Upper lobe of left lung (tissue), 6 donors: ENCODE measurements around the gene HSPG2. TPM values are rescaled to one million over a fixed set of nuclear protein-coding genes. Genes with fewer than 3 reads are reported as not detected.

ENCODE experiments used
- ATAC-seq, 2 donors: fragments of 200-7000 bp; cut with Tn5 transposase; one replicate each; pipeline ENCODE4 v1.9.1; 2022; ENCODE audit warnings: mild to moderate bottlenecking in 2 of 2, moderate library complexity in 2 of 2; ENCODE audit not compliant: low FRiP score in 2 of 2
- DNase-seq, 2 donors: peaks; one replicate each; pipeline ENCODE4 v3.0.0-alpha.2; 2019 to 2020
- H3K27ac ChIP-seq, 4 donors: fragments of 200-600 bp; sonication (generic); one replicate each; pipeline ENCODE4 v1.5.1; 2016 to 2019
- H3K27me3 ChIP-seq, 4 donors: fragments of 200-600 bp; sonication (generic); one replicate each; pipeline ENCODE4 v1.5.1; 2017 to 2019
- H3K36me3 ChIP-seq, 4 donors: fragments of 200-600 bp; sonication (generic); one replicate each; pipeline ENCODE4 v1.5.1; 2016 to 2019
- H3K4me1 ChIP-seq, 4 donors: fragments of 200-600 bp; sonication (generic); one replicate each; pipeline ENCODE4 v1.5.1; 2018 to 2019
- H3K4me3 ChIP-seq, 4 donors: fragments of 200-600 bp; sonication (generic); one replicate each; pipeline ENCODE4 v1.5.1; 2017 to 2019; ENCODE audit warnings: mild to moderate bottlenecking in 2 of 4, moderate library complexity in 1 of 4
- H3K9me3 ChIP-seq, 4 donors: fragments of 200-600 bp; sonication (generic); one replicate each; pipeline ENCODE4 v1.5.1; 2018 to 2019
- CTCF ChIP-seq, 6 experiments: fragments of 450-650 bp in 4 of 6; fragments of 200-600 bp in 2 of 6; sonication (generic) in 2 of 6; IDR thresholded peaks; one replicate each; pipeline ENCODE4 v1.5.1; 2016 to 2019; ENCODE audit warnings: antibody characterized with exemption in 6 of 6
- EP300 ChIP-seq, 4 donors: sonication (generic); formaldehyde crosslinking; IDR thresholded peaks; one replicate each; pipeline ENCODE4 v1.5.1; 2017; ENCODE audit warnings: antibody characterized with exemption in 4 of 4, control low read depth in 2 of 4
- POLR2A ChIP-seq, 4 donors: fragments of 450-650 bp; IDR thresholded peaks; one replicate each; pipeline ENCODE4 v1.5.1; 2016 to 2017; ENCODE audit warnings: antibody characterized with exemption in 4 of 4, mild to moderate bottlenecking in 2 of 4
- POLR2AphosphoS5 ChIP-seq, 2 donors: sonication (generic); formaldehyde crosslinking; IDR thresholded peaks; one replicate each; pipeline ENCODE4 v1.5.1; 2017; ENCODE audit warnings: antibody characterized with exemption in 2 of 2
- WGBS, 2 donors: methylation state at CpG; one replicate each; pipeline ENCODE4 v1.1.5; 2017 to 2018; 5-methylcytosine and 5-hydroxymethylcytosine counted together
- total RNA-seq, 6 donors: library from RNA; depleted of rRNA in 4 of 6; stranded (reverse); fragments of >200 nt in 4 of 6; gene quantifications; one replicate each; pipeline versions ENCODE4 v1.1.0 to v1.2.1, GENCODE V29; 2016 to 2021
- donor health status: DM: no; HTN: no; CAD: no; lungs with moderate emphysema.
- donor health status: DM: no; HTN: yes; CAD: no; lungs with severe emphysema.

Gene HSPG2
- total RNA-seq, 6 donors from 2014 or later = 104 to 433 (median 227) TPM

- ATAC-seq (no peak), DNase-seq (peak in 1 of 2 donors; percentile 59)
- no peaks in the 10 kb centered on the region for H3K4me1 ChIP-seq
- no peaks in the 10 kb centered on the region for H3K9me3 ChIP-seq
- H3K27me3 ChIP-seq = no peaks in the 10 kb centered on the region
- H3K27ac ChIP-seq = no peak overlapping the region
- H3K36me3 ChIP-seq = peaks cover 6 to 64% (median 49%) of the 10 kb centered on the region in 4 donors
- H3K4me3 ChIP-seq = no peak overlapping the region
- TF ChIP-seq POLR2AphosphoS5 (IDR thresholded peaks at IDR 0.05) (no peak), EP300 (IDR thresholded peaks at IDR 0.05) (no peak), CTCF (IDR thresholded peaks at IDR 0.05) (no peak), POLR2A (IDR thresholded peaks at IDR 0.05) (no peak)
- 93 to 95% methylated on average over 10 to 11 of the region's 12 CpGs for WGBS, 2 donors
Measured at GRCh38 chr1:21863981-21864380, 73.1 kb downstream of the HSPG2 start.

- Histone ChIP-seq H3K36me3 (peaks cover 7 to 77% (median 61%) of the 10 kb centered on the region in 4 donors), H3K27me3 (no peaks in the 10 kb centered on the region), H3K27ac (no peak overlapping the region), H3K4me3 (no peak overlapping the region), H3K4me1 (no peaks in the 10 kb centered on the region), H3K9me3 (no peaks in the 10 kb centered on the region)
- no peak for TF ChIP-seq EP300 (IDR thresholded peaks at IDR 0.05)
- TF ChIP-seq POLR2A (IDR thresholded peaks at IDR 0.05) = no peak
- TF ChIP-seq POLR2AphosphoS5 (IDR thresholded peaks at IDR 0.05) = no peak
- no peak for TF ChIP-seq CTCF (IDR thresholded peaks at IDR 0.05)
- WGBS, 2 donors = 96 to 100% methylated on average over 7 to 19 of the region's 19 CpGs
- DNase-seq (peak in 1 of 2 donors; percentile 60), ATAC-seq (no peak)
Measured at GRCh38 chr1:21861602-21862429, 75.3 kb downstream of the HSPG2 start.

- Histone ChIP-seq H3K27ac (no peak overlapping the region), H3K4me3 (no peak overlapping the region), H3K27me3 (no peaks in the 10 kb centered on the region), H3K4me1 (no peaks in the 10 kb centered on the region), H3K9me3 (no peaks in the 10 kb centered on the region), H3K36me3 (peaks cover 10 to 83% (median 70%) of the 10 kb centered on the region in 4 donors)
- 94 to 95% methylated on average over 3 of the region's 3 CpGs for WGBS, 2 donors
- TF ChIP-seq POLR2A (IDR thresholded peaks at IDR 0.05) = no peak
- no peak for TF ChIP-seq CTCF (IDR thresholded peaks at IDR 0.05)
- no peak for TF ChIP-seq EP300 (IDR thresholded peaks at IDR 0.05)
- no peak for TF ChIP-seq POLR2AphosphoS5 (IDR thresholded peaks at IDR 0.05)
- ATAC-seq (no peak), DNase-seq (no peak)
Measured at GRCh38 chr1:21860971-21861370, 76.1 kb downstream of the HSPG2 start.

GRCh38 chr1:21859669-21860179, 77.4 kb downstream of the HSPG2 start:
- ATAC-seq (no peak), DNase-seq (peak in 1 of 2 donors; percentile 56)
- TF ChIP-seq POLR2AphosphoS5 (IDR thresholded peaks at IDR 0.05) (no peak), POLR2A (IDR thresholded peaks at IDR 0.05) (no peak), EP300 (IDR thresholded peaks at IDR 0.05) (no peak), CTCF (IDR thresholded peaks at IDR 0.05) (no peak)
- no peak overlapping the region for H3K4me3 ChIP-seq
- no peak overlapping the region for H3K27ac ChIP-seq
- H3K9me3 ChIP-seq = no peaks in the 10 kb centered on the region
- H3K4me1 ChIP-seq = no peaks in the 10 kb centered on the region
- H3K36me3 ChIP-seq = peaks cover 10 to 83% (median 72%) of the 10 kb centered on the region in 4 donors
- 97 to 100% methylated on average over 2 to 10 of the region's 10 CpGs for WGBS, 2 donors
- H3K27me3 ChIP-seq = no peaks in the 10 kb centered on the region
